ENCODE measurements around the gene NLRC3.
A peak's percentile ranks its signal among the peaks of the same experiment; 100 is the strongest.

The NLRC3 gene

DNA sequence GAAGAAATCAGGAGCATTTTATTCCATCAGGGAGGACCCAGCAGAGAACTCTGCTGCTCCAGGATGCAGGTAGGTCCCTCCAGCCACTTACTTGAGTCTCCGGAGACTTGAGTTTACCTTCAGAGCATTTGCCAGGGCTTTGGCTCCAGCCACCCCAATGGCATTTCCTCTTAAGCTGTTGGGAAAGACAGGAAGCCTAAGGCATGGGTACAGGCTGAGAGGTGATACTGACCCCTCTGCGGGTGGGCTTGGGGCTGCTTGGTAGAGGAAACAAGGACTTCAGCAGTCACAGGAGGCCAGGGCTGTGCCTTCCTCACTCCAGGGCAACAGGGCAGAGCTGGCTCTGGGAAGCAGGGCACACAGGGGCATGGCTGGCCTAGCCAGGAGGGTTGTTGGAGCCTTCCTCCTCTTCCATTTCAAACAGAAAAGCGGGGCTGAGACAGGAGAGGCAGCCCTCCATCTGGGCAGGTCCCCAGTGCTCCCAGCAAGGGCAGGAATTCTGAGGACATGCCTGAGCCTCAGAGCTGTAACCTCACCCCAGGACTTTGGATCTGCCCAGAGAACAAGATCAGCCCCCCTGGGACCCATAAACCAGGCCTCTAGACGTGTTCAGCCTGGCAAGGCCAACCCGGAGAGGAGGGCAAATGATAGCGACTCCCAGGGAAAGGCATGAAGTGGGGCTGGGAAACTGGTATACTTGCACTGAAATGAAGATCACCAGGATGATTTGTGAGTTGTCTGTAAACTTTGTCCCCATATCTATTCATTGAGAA, 34.4 kb downstream of the NLRC3 start:
- no peak for DNase-seq

DNA sequence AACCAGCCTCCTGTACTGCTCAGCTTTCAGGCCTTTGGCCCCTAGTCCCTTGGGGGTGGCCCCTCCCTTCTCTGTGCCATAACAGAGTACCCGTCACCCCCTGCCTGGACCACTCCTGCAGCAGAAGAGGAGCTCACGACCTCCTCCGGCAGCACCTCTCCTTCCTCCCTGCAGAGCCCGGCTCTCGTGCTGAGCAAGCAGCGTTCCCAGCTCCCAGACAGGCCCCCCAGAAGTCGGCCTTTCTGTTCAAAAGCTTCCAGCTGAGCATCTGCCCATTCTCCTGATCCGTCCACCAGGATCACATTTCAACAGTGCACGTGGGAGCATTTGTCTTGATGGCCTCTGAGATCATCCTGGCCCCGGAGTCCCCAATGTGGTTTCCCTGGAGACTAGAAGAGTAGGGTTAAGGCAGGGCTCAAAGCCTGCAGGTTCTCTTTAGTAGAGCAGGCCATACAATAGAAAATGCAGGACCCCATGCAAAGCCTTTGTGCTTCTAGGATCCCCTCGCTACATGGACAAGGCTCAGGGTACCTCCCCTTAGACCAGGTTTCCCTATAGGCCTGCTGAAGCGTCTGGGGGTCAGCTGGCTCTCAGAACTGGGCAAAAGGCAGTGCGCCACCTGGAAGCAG, 35.6 kb downstream of the NLRC3 start:
- DNase-seq = peak; percentile 70

DNA sequence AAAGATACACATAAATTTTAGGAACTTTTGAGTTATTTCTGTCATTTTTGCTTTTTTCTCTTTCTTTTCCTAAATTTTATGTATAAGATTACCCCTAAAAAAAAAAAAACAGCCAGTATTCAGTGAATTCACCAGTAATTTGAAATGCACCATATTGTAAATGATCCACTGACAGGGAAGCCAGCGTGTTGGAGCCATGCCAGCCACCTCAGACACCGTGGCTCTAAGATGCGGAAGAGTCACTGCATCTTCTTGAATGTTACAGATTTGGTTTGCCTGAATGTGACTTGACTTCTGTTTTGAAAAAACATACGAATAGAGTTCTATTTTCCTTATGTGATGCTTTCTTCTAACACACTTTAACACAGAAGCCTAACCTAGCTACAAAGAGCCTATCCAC, 39.0 kb downstream of the NLRC3 start:
- DNase-seq = no peak

DNA sequence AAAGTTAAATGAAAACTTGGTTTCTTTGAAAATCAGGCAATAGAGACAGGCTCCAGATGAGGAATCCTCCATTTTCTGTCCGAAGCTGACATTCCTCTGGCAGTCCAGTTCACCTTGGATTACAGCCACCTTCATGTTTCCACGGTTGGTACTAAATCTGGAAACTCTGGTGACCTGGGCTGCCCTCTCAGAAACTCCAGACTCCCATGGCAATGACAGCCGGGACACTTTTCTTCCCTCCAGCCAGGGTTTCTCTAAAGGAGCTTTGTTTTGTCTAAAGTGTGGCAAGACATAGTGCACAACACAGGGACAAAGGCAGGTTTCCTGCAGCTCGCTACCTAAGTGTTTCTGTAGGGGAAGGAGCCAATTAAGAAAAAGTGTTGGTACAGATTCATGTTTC, 40.4 kb downstream of the NLRC3 start:
- no peak for DNase-seq

DNA sequence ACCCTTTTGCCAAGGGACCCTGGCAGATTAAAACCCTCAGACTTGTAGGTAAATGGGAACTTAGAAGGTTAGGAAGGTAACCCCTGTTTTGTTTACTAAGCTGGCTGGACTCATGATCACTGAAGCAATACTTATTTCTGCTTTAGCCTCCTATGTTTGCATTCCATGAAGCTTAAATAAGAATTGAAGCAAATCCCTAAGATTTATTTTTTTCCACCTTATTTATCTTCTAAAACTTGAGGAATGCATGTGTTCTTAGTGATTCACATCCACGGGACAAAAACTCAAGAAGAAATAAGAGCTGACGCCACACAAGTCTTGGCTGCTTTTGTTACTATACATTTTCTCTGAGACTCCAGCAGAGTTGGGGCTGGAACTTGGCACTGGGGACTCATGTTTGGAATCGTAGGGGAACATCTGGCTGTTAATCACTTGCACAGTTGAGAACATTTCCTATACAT, 40.9 kb downstream of the NLRC3 start:
- DNase-seq = no peak

DNA sequence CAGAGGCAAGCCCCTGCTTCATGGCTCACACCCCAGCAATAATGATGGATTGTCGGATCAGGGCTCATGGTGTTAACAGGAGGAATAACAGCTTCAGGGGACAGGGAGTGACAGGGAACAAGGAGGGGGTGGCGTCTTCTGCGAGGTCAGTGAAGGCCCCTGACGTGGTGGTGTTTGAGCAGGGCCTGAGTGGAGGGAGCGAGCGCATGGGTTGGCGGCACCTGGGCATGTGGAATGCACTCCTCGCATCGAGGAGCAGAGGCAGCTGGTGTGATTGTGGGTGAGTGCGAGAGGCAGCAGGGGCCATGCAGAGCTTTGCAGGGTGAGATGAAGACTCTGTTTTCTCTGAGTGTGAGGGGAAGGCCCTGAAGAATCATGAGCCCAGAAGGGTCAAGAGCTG, 43.1 kb downstream of the NLRC3 start:
- no peak for DNase-seq

DNA sequence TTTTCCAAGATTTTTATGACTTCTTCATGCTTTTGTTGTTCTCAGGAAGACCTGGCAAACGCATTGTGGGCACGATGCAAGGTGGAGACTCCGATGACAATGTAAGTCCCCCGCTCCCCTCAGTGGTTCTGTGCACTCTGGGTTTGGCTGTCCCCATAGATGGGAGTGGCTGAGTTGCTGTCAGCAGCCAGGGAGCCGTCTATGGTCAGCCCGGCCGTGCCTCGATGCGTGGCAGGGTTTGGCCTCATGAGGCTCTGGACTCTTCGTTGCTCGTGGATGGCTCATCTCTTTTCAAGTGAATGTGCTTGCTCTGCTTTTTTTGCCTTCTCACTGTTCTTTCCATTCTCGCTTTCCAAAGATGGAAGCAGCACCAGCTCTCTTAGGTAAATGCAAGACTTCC, 44.5 kb downstream of the NLRC3 start:
- DNase-seq = no peak

DNA sequence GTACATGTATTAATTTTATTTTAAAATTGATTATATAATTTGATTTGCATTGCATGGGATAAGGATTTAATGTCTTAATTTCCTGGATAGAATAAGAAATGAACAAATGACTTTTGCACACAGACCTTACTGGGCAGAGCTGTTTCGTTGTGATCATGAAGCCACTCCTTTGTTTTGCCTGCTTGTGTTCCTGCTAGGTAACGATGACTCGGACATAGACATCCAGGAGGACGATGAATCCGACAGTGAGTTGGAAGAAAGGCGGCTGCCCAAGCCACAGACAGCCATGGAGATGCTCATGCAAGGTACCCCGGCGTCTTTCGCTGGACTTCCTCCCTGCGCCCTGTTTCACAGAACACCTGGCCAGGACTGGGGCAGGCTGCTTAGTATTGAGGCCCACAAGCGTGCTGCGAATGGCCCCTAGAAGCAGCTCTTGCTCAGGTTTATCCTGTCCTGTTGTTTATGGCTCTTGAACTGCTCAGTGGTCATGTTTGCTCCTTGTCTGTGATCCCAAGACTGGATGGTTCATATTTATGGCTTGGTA, 46.8 kb downstream of the NLRC3 start:
- no peak for DNase-seq

DNA sequence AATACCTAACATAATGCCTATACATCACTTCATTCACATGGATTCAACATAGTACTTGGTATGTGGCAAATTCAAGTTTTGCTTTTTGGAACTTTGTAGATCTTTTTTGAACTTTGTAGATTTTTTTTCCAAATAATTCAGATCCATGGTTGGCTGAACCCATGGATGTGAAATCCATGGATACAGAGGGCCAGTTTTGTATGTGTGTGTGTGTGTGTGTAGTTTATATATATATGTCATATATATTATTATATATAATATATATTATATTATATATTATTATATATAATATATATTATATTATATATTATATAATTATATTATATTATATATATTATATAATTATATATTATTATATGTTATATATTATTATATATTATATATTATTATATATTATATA, 48.0 kb downstream of the NLRC3 start:
- no peak for DNase-seq

DNA sequence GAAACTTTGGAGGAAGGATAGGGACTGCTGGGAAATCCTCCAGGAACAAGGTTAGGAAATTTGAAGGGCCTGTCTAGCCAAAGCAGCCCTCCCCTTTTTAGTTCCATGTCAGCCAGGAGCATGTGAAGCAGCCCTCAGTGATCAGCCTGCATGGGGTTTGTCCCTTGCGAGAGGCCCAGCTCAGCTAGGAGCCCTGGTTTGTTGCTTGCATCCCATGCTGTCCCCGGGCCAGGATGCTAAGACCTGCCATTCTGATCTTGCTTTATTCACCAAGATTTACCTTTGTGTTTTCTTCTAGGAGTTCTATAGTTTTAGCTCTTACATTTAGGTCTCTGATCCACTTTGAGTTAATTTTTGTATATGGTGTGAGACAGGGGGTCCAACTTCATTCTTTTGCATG, 48.8 kb downstream of the NLRC3 start:
- DNase-seq = no peak

DNA sequence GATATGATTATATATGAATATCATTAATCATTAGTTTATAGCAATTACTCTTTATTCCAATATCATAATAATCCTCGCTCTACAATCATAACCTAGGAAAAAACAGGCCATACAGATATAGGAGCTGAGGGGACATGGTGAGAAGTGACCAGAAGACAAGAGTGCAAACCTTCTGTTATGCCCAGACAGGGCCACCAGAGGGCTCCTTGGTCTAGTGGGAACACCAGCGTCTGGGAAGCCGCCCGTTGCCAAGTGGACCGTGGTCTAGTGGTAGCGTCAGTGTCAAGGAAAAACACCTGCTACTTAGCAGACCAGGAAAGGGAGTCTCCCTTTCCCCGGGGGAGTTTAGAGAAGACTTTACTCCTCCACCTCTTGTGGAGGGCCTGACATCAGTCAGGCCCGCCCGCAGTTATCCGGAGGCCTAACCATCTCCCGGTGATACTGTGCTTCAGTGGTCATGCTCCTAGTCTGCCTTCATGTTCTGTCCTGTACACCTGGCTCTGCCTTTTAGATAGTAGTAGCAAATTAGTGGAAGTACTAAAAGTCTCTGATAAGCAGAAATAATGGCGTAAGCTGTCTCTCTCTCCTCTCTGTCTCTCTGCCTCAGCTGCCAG, 49.9 kb downstream of the NLRC3 start:
- DNase-seq = peak; percentile 50

DNA sequence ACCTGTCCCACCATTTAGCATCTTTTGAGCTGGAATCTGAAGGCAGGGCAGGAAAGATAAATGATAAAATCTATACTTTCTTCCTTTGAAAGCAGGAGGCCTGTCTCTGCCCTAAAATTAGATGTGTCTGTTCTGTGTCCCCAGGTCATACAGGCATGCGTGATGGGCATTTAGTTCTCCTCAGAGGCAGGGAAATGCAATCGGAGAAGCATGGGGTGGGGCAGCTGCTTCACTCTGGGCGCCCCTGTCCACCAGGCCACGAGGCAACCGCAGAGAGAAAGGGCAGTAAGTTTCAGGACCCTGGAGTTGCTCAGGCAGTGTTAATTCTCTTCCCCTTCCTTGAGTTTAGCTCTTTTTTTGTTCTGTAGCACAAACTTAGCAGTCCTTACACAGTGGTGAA, 51.3 kb downstream of the NLRC3 start:
- DNase-seq = no peak

DNA sequence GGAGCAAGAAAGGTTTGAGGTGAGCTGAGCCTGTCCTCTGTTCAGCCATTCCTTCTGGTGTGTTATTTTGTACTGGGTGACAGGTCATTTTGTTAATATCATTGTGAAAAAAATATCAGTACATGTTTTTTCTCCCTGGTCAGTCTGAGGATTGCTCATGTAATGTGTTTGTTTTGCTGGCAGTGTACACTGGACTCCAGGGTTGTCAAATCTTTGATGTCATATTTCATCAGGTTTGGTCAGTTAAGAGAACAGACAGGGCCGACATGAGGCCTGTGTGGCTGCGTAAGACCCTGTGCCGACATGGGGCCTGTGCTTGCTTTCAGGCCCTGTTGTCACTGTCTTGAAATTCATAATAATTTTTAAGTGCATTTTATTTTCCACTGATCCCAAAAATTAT, 53.9 kb downstream of the NLRC3 start:
- DNase-seq = no peak

DNA sequence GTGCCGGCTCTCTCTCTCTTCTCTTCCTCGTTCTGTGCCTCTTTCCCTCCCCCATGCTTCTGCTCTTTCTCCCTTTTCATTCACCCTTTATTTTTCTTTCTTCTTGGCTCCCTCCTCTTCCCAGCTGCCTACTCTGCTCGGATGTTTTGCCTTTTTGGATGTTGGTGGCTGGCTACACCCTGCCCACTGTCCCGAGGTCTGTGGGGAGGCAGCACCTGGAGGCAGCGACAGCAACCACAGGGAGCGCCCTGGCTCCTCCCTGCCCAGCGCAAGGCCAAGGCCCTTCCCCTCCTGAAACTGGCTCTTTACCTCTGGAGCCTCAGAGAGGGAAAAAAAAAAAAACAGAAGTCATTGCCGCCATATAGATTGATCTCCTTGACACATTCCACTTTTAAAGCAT, 56.4 kb downstream of the NLRC3 start:
- no peak for DNase-seq

DNA sequence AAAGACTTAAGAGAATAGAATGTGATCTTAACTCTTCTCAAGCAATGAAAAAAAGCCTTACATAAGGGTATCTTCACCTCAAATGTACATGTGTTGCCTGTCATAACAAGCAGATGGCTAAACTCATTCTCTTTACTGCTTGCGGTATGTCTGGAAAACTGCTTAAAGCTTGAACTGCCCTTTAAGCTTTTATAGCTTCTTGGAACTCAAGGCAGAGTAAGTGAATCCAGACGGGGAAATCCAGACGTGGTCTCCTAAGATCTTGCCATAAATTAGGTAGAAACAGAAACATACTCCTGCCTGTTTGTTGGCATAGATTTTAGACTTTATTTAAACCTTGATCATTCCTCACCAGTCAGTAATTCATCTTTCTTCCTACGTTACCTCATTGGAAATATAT, 56.8 kb downstream of the NLRC3 start:
- DNase-seq = no peak

DNA sequence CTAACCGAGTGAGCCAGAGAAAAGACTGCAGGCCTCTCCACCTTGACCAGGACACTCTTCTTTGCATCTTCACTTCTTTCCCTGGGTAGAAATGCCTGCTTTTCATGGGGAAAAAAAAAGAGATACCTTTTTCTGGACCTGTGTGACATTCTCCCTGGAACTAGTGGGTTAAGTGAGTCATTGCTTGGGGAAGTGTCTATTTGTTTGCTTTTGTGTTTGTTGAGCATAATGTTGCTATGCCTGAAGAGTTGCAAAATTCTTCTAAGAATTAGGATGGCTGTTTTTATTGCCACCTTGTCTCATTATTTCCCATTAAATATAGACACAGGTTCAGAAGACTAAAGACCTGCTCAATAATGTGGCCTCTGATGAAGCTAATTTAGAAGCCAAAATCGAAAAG, 57.6 kb downstream of the NLRC3 start:
- DNase-seq = no peak

DNA sequence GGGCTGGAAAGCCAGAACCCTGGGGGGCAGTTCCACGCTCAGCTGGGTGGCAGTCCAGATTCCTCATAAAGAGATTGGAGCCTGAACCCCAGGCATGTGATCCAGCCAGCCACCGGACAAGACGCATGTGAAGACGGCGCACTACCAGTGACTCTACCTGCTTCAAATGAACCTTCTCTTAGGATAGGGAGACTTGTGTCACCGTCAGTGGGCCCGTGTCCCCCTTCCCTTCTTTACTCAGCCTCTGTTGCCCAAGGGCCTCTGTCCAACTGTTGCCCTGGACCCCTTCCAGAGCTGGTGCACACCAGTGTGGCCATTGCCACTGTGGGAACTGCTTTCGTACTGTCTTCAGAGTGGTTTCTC, 58.2 kb downstream of the NLRC3 start:
- no peak for DNase-seq

DNA sequence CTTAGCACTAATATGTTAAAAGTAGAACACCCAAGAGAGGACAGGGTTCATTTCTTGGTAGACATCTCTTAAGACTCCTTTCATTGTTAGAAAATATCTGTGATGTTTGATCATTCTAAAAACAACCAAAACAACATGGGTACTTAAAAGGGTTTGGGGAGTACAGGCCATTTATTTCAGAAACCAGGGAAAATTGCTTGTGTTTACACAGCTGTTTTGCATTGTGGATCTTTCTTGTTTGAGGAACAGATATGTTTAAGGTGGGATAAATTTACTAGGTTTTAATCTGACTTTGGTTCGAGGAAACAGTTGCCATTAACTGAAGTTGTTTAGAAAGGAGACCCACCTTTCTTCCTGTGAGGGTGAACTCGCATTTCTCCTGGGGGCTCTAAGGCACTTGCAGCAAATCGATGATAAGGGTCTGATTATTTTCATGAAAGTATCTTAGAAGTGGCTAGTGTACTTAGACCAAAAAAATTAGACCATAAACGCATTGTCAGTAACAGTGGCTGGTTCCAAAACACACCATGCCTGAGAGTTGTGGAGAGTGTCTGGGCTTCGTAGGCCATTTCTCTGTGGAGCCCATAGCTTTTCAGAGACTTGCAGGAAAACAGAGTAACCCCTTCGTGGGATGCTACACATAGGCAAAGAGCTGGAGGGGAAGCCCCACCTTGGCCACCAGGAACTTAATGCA, 58.8 kb downstream of the NLRC3 start:
- DNase-seq = peak; percentile 22

DNA sequence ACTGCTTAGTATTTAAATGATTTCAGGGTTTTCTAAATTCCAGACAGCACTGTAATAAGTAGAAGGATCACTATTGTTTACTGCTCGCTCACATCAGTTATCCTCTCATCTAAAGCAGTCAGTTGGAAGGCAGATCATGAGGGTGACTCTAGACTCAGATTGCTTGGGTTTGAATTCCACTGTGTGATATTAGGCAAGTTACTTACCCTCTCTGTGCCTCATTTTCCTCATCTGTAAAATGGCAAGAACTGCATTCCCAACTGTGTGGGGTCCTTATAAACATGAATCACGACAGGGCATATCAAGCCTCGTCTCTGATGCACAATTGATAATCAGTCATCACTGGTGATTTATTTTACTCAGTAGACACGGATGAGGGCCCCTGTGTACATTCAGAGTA, 61.3 kb downstream of the NLRC3 start:
- DNase-seq = no peak

DNA sequence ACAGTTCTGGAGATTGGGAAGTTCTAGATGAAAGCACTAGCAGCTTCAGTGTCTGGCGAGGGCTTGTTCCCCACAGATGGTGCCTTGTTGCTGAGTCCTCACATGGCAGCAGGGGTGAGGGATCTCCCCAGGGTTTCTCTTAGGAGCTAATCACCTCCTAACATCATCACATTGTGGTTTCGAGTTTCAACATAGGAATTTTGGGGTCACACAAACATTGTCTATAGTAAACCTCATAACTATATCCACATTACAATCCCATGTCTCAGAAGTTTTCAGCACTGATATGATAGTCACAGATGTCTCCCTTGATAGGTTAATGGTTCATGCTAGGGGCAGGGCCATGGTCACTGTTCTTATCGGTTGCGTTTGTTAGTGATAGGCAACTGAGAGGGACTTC, 62.6 kb downstream of the NLRC3 start:
- DNase-seq = no peak

DNA sequence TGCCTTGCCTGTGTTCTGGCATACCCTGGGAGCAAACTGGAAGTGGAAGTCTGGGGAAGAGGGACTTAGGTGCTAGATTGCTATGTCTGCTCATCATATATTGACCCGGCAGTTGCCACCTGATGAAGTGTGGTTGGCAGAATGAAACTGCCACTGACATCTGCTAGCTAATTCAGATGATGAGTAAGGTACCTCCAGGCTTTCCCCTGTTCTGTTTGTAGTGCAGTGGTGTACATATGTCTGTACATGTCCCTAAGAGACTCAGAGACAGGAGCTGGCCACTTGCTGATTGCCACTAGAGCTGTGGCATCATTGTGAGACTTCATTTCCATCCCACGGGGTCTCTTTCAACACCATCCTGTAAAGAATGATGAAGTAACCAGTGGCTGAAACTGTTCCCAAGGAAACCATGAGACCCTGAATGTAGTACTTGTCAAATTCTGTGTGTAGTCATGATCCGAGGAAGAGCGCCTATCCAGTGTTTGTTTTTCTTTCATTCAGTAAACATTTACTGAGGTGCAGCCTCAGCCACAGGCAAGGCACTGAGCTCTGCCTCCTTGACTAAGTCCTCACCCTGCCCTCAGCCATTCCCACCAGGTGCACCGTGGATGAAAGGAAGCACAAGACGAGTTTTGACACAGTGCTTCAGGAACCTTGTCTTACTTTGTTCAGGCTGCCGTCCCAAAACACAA, 63.2 kb downstream of the NLRC3 start:
- DNase-seq = no peak

DNA sequence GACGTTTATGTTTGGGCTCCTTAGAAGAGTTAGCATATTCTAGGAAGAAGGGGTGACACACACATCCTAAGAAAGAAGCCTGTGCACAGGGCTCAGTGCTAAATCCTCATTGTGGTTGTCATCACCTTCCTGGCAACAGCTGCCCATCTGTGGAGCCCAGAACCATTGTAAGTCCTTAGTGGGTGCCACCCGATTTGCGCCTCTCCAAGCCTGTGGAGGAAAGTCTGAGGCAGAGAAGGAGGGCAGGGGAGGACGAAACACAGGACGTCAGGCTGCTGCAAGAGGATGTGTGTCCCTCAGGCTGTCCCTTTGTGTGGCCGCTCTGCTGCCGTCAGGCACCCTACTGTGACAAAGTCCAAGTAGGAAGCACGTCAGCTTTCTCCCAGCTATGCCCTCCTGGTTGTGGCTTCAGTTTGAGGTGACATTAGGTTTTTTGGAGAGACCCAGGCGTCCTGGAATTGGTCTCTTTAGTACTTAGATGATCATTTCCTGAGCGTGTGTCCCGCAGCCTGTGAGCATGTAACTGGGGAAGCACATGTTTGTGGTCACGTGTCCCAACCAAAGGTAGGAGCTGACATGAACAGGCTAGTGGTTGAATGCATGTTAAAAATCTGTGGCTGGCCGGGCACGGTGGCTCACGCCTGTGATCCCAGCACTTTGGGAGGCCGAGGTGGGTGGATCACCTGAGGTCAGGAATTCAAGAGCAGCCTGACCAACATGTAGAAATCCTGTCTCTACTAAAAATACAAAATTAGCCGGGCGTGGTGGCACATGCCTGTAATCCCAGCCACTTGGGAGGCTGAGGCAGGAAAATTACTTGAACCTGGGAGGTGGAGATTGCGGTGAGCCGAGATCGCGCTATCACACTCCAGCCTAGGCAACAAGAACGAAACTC, 65.7 kb downstream of the NLRC3 start:
- no peak for DNase-seq

Data from NCI-H146 (cell line).